GM19099 (cell line): ENCODE results near the gene CDH20.

ENCODE experiments used
- POLR2A ChIP-seq: IDR thresholded peaks from 3 replicates; pipeline ENCODE4 v1.6.1; 2011; ENCODE audit warnings: low read depth; ENCODE audit not compliant: insufficient read length; ENCODE audit errors: extremely low read depth

CDH20 gene

GRCh38 chr18:61435064-61435652 is 101.9 kb downstream of the CDH20 start:
- TF ChIP-seq POLR2A: no peak

- no peak for TF ChIP-seq POLR2A
These were observed 110.0 kb downstream of the CDH20 start for GRCh38 chr18:61443081-61443725.

- no peak for TF ChIP-seq POLR2A
These were observed 115.1 kb downstream of the CDH20 start for GRCh38 chr18:61448316-61448715.

GRCh38 chr18:61459896-61460648 is 126.8 kb downstream of the CDH20 start:
- TF ChIP-seq POLR2A: no peak

GRCh38 chr18:61464551-61465142 is 131.4 kb downstream of the CDH20 start:
- no peak for TF ChIP-seq POLR2A

GRCh38 chr18:61466736-61467135 is 133.5 kb downstream of the CDH20 start:
- TF ChIP-seq POLR2A: no peak

GRCh38 chr18:61470031-61470674 is 136.9 kb downstream of the CDH20 start:
- TF ChIP-seq POLR2A: no peak

- TF ChIP-seq POLR2A: no peak
These were observed 138.3 kb downstream of the CDH20 start for GRCh38 chr18:61471541-61471940.

GRCh38 chr18:61471942-61472341 is 138.7 kb downstream of the CDH20 start:
- no peak for TF ChIP-seq POLR2A

- TF ChIP-seq POLR2A: no peak
These were observed 141.1 kb downstream of the CDH20 start for GRCh38 chr18:61474341-61474740.

GRCh38 chr18:61474918-61475317 is 141.7 kb downstream of the CDH20 start:
- no peak for TF ChIP-seq POLR2A

- no peak for TF ChIP-seq POLR2A
These were observed 142.7 kb downstream of the CDH20 start for GRCh38 chr18:61475931-61476330.

- no peak for TF ChIP-seq POLR2A
These were observed 156.1 kb downstream of the CDH20 start for GRCh38 chr18:61489334-61489733.

GRCh38 chr18:61496374-61496773 is 163.1 kb downstream of the CDH20 start:
- TF ChIP-seq POLR2A: no peak

- no peak for TF ChIP-seq POLR2A
These were observed 164.2 kb downstream of the CDH20 start for GRCh38 chr18:61497422-61497821.
